Transverse colon (tissue), 4 donors: ENCODE results near the gene CAMKK1. TPM values are rescaled to one million over a fixed set of nuclear protein-coding genes. Genes with fewer than 3 reads are reported as not detected.

Source experiments
- DNase-seq: peaks from one replicate; pipeline ENCODE4 v3.0.0-alpha.2; 2019
- H3K27ac ChIP-seq, 4 donors: fragments of 200-600 bp; sonication (generic); 2 replicates each; pipeline ENCODE4 v1.5.1; 2016 to 2018; ENCODE audit warnings: inconsistent platforms in 4 of 4
- H3K27me3 ChIP-seq: fragments of 200-600 bp; sonication (generic); 2 replicates; pipeline ENCODE4 v1.5.1; 2017; ENCODE audit warnings: inconsistent platforms
- H3K36me3 ChIP-seq, 4 donors: fragments of 200-600 bp; sonication (generic); 2 replicates each; pipeline ENCODE4 v1.5.1; 2017 to 2019; ENCODE audit warnings: inconsistent platforms in 4 of 4
- H3K4me1 ChIP-seq, 4 donors: fragments of 200-600 bp; sonication (generic); 2 replicates each; pipeline ENCODE4 v1.5.1; 2017 to 2020; ENCODE audit warnings: inconsistent platforms in 4 of 4
- H3K4me3 ChIP-seq, 4 donors: fragments of 200-600 bp; sonication (generic); 1 replicate in 1 of 4; 2 replicates in 3 of 4; pipeline versions ENCODE4 v1.5.1 to v1.6.1; 2017 to 2019; ENCODE audit warnings: inconsistent platforms in 4 of 4
- H3K9me3 ChIP-seq, 2 donors: fragments of 200-600 bp; sonication (generic); 2 replicates each; pipeline ENCODE4 v1.5.1; 2017 to 2019; ENCODE audit warnings: inconsistent platforms in 2 of 2
- CTCF ChIP-seq, 5 experiments: fragments of 200-600 bp in 3 of 5; fragments of 450-650 bp in 2 of 5; sonication (generic) in 3 of 5; IDR thresholded peaks; 1 replicate in 2 of 5; 2 replicates in 3 of 5; pipeline ENCODE4 v1.5.1; 2016 to 2017; ENCODE audit warnings: antibody characterized with exemption in 5 of 5, inconsistent platforms in 3 of 5, mild to moderate bottlenecking in 2 of 5, moderate library complexity in 1 of 5
- EP300 ChIP-seq: sonication (generic); formaldehyde crosslinking; IDR thresholded peaks from one replicate; pipeline ENCODE4 v1.6.1; 2017; ENCODE audit warnings: antibody characterized with exemption, low read depth
- POLR2A ChIP-seq: fragments of 450-650 bp; IDR thresholded peaks from one replicate; pipeline ENCODE4 v1.6.1; 2016; ENCODE audit warnings: antibody characterized with exemption, mild to moderate bottlenecking, moderate library complexity
- POLR2AphosphoS5 ChIP-seq, 3 donors: sonication (generic); formaldehyde crosslinking; IDR thresholded peaks; one replicate each; pipeline ENCODE4 v1.6.1; 2016; ENCODE audit warnings: antibody characterized with exemption in 3 of 3
- WGBS, 2 donors: methylation state at CpG; one replicate each; pipeline ENCODE4 v1.1.5; 2018; ENCODE audit warnings: low coverage in 1 of 2; 5-methylcytosine and 5-hydroxymethylcytosine counted together
- in situ Hi-C, 4 donors: fragments of 200-750 bp; cut with MboI; loops; one replicate each; pipeline versions ENCODE4 v1.15.0 to v1.15.1; 2017; ENCODE audit warnings: low sequenced_read_pairs in 3 of 4, low pct_ligation_motif_present in 1 of 4, low pct_unique_long_range_greater_than_20kb in 1 of 4
- intact Hi-C: fragments of 100-400 bp; cut with DNase I; formaldehyde crosslinking; loops from one replicate; pipeline ENCODE4 v1.15.1; 2023; ENCODE audit warnings: low total_unique reads
- total RNA-seq, 4 donors: library from RNA; depleted of rRNA; stranded (reverse); fragments of >200 nt; gene quantifications; one replicate each; pipeline ENCODE4 v1.1.0, GENCODE V29; 2016

The CAMKK1 gene
- total RNA-seq, 4 donors from 2014 or later, result 2.9 to 31.0 (median 5.0) TPM

- WGBS, 2 donors, result 55 to 78% methylated on average over 8 to 24 of the region's 28 CpGs
- peak within 1 kb of the TSS; percentile 53 to 82 (median 80) for H3K27ac ChIP-seq
- no peaks in the 10 kb centered on the region for H3K27me3 ChIP-seq
- in situ Hi-C loops (loop anchor here in 1 of 4 donors (10.0 kb wide), 1 partner anchor 79 kb away; no protein-coding TSS in a partner anchor), intact Hi-C loops (loop anchor here (10.0 kb wide), 1 partner anchor 89 kb away; no protein-coding TSS in a partner anchor)
- no peaks in the 10 kb centered on the region for H3K36me3 ChIP-seq
- peaks cover 29 to 52% (median 36%) of the 10 kb centered on the region in 4 donors for H3K4me1 ChIP-seq
- DNase-seq, result peak; percentile 79
- H3K4me3 ChIP-seq, result peak within 1 kb of the TSS in 2 of 4 donors; percentile 20 to 33
- no peak for TF ChIP-seq POLR2A
- TF ChIP-seq POLR2AphosphoS5 (IDR thresholded peaks at IDR 0.05), result peak in 2 of 3 donors; percentile 34 to 46
- H3K9me3 ChIP-seq, result no peaks in the 10 kb centered on the region
Observed at GRCh38 chr17:3915995-3916696, 23.3 kb upstream of the CAMKK1 start, which contains the start of gene P2RX1. TSS of gene P2RX1 (minus strand) at chr17:3916465. CDS start at chr17:3916225, 240 bp downstream.

- WGBS, 2 donors, result 74% methylated on average over 13 of the region's 13 CpGs; no CpG with 5 or more reads in 1 of the 2 donors
- in situ Hi-C loops, result loop anchor here in 1 of 4 donors (10.0 kb wide), 1 partner anchor 79 kb away; no protein-coding TSS in a partner anchor
Observed at GRCh38 chr17:3915581-3915994, 22.7 kb upstream of the CAMKK1 start.

GRCh38 chr17:3914312-3914670 is 21.4 kb upstream of the CAMKK1 start:
- 71% methylated on average over 7 of the region's 10 CpGs; no CpG with 5 or more reads in 1 of the 2 donors for WGBS, 2 donors
- TF ChIP-seq CTCF (IDR thresholded peaks at IDR 0.05) (no peak), EP300 (no peak), POLR2AphosphoS5 (IDR thresholded peaks at IDR 0.05) (peak in 1 of 3 donors; percentile 80)
- no peaks in the 10 kb centered on the region for H3K9me3 ChIP-seq
- no peaks in the 10 kb centered on the region for H3K27me3 ChIP-seq
- in situ Hi-C loops (loop anchor here in 1 of 4 donors (10.0 kb wide), 1 partner anchor 81 kb away; no protein-coding TSS in a partner anchor), intact Hi-C loops (loop anchor here (10.0 kb wide), 1 partner anchor 91 kb away; no protein-coding TSS in a partner anchor)
- DNase-seq, result peak; percentile 78
- H3K4me1 ChIP-seq, result peaks cover 29 to 51% (median 36%) of the 10 kb centered on the region in 4 donors
- H3K36me3 ChIP-seq, result no peaks in the 10 kb centered on the region
- peak overlapping the region in 1 of 4 donors; percentile 33 for H3K4me3 ChIP-seq
- H3K27ac ChIP-seq, result peak overlapping the region; percentile 53 to 82 (median 80)

More at GRCh38 chr17:3915581-3915994, 22.7 kb upstream of the CAMKK1 start:
- H3K36me3 ChIP-seq, result no peaks in the 10 kb centered on the region
- no peak for DNase-seq
- H3K27me3 ChIP-seq, result no peaks in the 10 kb centered on the region
- TF ChIP-seq EP300 (no peak), POLR2AphosphoS5 (IDR thresholded peaks at IDR 0.05) (no peak), POLR2A (no peak), CTCF (IDR thresholded peaks at IDR 0.05) (no peak)
- H3K9me3 ChIP-seq, result no peaks in the 10 kb centered on the region
- intact Hi-C loops, result loop anchor here (10.0 kb wide), 1 partner anchor 89 kb away; no protein-coding TSS in a partner anchor
- H3K27ac ChIP-seq, result peak overlapping the region; percentile 53 to 82 (median 80)
- peaks cover 29 to 52% (median 36%) of the 10 kb centered on the region in 4 donors for H3K4me1 ChIP-seq
- peak overlapping the region in 2 of 4 donors; percentile 20 to 33 for H3K4me3 ChIP-seq

GRCh38 chr17:3913531-3914311 is 20.9 kb upstream of the CAMKK1 start:
- intact Hi-C loops, result loop anchor here (10.0 kb wide), 1 partner anchor 91 kb away; no protein-coding TSS in a partner anchor
- Histone ChIP-seq H3K4me3 (no peak overlapping the region), H3K4me1 (peaks cover 29 to 45% (median 35%) of the 10 kb centered on the region in 4 donors), H3K9me3 (no peaks in the 10 kb centered on the region), H3K36me3 (no peaks in the 10 kb centered on the region), H3K27me3 (no peaks in the 10 kb centered on the region), H3K27ac (peak overlapping the region; percentile 53 to 82 (median 80))
- peak; percentile 88 for DNase-seq
- TF ChIP-seq CTCF (IDR thresholded peaks at IDR 0.05) (peak; percentile 96 to 98 (median 98)), POLR2AphosphoS5 (IDR thresholded peaks at IDR 0.05) (no peak)
- in situ Hi-C loops, result loop anchor here in 1 of 4 donors (10.0 kb wide), 1 partner anchor 81 kb away; no protein-coding TSS in a partner anchor
- 26% methylated on average over 17 of the region's 17 CpGs; no CpG with 5 or more reads in 1 of the 2 donors for WGBS, 2 donors
